Erythroblast (primary cell): ENCODE data around the gene SRGAP1.

Source experiments
- DNase-seq, 2 experiments: peaks; one replicate each; lab custom pipeline; 2025; lab: John Stamatoyannopoulos, UW
- GATA1 ChIP-seq: IDR thresholded peaks from 2 replicates; pipeline ENCODE4 v1.6.1; 2011; ENCODE audit warnings: low read depth, mild to moderate bottlenecking, control low read depth, low read length, moderate library complexity
- POLR2A ChIP-seq: IDR thresholded peaks from 2 replicates; pipeline ENCODE4 v1.6.1; 2011; ENCODE audit warnings: mild to moderate bottlenecking, low read length

SRGAP1 gene

DNA sequence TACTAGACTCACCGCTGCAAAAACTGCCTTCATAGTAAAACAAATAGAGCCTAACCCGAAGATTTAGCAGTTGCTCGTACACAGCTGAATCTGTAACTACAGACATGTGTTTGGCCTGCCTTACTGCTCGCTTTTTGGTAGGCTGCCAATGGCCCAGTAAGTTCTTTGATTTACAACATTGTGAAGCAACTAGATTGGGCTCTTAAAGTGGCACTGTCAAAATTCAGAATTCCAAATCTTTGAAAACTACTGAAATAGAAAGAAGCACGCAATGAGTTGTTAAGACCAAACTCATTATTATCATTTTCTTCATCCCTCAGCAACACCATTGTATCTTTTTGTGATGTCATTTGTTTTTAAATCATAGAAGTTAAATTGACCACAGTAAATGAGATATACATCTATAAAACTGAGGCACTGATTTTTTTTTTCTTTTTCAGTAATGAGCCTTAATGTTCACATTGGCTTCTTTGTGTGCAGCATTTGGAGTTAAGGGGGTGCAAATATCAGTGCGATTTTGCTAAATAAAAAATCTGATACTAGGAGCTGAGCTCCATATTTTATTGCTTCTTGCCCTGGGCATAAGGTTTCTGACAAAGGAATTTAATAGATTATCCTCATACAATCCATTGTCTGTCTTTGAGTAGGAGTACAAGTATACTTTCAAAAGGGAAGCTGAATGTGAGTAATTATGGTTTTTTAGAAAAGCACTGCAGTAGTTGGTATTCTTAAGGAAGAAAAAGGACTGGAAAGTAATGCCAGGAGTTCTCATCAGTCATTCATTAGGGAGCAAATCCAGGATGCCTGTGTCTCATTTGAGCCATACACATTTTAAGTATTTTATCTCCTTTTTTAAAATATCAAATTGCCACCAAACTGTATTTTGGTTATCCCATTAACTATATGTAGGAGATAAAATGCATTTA, 239.0 kb downstream of the SRGAP1 start:
- DNase-seq: no peak
- no peak for TF ChIP-seq GATA1
- TF ChIP-seq POLR2A: no peak

DNA sequence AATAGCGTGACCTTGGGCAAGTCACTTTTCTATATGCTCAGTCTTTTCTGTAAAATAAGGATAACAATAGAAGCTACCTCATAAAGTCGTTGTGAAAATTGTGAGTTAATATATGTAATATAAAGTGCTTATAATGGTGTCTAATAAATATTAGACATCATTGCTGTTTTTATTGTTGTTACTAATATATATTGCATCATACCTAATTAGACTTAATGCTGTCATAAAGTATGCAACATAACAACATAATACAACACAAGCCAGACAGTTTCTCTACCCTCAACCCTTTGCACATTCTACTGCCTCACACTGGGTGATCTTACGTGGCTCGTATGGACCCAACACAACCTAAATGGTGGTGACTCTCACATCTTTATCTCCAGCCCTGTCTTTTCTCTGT, 240.7 kb downstream of the SRGAP1 start:
- DNase-seq: no peak
- no peak for TF ChIP-seq POLR2A
- no peak for TF ChIP-seq GATA1

DNA sequence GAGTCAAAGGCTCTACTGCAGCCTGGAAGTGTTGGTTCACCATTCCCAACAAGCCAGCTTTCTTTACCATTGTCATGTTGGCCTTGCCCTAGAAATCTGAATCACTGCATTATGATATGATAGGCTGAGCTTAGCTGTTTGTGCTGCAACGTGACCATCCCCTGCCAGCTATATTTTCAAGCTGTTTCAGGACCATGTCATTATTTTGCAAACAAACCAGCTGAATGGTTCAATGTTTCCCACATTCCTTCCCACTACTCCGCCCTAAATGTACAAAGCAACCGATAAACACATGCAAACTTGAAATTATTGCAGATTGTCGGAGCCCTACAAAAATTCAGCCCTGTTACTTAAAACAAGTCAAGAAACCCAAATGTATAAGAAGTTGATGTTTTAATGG, 241.5 kb downstream of the SRGAP1 start:
- TF ChIP-seq GATA1 (no peak), POLR2A (no peak)
- no peak for DNase-seq

DNA sequence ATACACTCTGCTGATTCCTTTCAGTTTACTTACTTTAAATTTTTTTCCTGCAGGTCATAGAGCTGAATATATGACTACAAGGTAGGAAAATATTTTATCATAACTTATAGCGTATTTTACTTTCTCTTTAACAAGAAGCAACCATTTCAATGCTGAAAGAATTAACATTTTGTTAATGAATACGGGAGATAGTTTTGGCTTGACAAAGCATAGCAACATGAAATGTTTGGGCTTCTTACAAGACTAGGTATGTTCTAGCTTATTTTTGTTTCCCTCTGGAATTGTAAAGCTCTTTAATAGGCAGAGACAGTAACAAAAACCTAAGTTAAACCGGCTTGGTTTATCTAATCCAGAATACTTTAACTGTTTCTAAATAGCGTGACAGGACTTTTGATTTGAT, 242.4 kb downstream of the SRGAP1 start:
- TF ChIP-seq POLR2A (no peak), GATA1 (no peak)

DNA sequence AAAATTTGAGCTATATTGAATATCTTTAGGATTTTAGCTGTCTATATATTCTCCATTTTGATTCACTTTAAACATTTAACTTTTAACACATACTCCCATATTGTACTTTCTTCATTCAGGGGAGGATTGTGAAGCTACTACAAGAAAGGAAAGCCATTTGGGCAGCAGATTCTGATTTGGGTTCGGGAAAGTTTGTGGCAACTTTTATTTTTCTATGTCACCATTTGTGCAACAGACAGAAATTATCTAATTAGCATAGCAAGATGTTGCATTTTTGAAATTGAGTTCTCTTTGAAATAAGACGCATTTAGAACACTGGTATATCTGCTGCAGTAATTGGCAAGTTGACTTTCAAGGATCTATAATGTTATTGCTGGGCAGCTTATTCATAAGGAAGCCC, 243.3 kb downstream of the SRGAP1 start:
- no peak for DNase-seq
- TF ChIP-seq GATA1 (no peak), POLR2A (no peak)

More for the DNA sequence above, 242.4 kb downstream of the SRGAP1 start:
- no peak for DNase-seq

DNA sequence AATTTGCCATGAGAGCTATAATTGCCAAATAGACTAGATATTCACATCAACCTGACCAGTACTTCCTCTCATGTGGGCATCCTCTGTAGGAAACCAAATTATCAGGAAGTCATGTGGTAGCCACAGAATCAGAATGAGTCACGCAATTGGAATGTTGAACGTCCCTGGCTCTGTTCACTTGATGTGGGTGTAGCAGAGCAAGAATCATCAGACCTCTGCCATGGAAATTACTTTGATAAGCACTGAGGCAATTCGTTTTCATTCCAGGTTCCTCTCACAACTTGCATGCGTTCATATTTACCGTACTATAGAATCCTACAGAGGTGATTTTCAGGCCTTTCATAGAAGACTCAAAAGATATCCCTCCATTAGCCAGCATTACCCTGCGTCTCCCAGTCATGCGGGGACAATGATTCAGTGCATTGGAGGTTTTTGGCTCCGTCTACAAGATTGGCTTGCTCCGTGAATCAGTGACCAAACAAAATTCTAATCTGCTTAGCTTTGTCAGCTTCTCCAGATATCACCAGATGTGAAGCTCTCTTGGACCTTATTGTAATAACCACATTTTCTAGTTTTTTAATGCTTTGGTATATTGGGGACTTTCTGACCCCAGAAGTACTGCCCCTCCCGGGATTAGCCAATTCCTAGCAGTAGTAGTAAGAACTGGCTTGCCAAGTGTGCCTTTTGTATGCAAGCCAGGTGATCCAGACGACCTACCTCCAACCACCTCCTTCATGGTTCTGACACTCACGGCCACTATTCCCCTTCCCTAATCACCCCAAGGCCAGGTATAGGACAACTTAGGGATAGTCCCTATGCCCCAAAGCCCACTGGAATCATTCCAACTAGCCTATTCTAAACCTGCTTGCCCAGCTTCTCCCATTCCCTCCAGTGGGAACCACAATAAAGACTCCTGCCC, 244.2 kb downstream of the SRGAP1 start:
- TF ChIP-seq POLR2A: no peak
- no peak for TF ChIP-seq GATA1
- DNase-seq: peak in 1 of 2 experiments; percentile 12

DNA sequence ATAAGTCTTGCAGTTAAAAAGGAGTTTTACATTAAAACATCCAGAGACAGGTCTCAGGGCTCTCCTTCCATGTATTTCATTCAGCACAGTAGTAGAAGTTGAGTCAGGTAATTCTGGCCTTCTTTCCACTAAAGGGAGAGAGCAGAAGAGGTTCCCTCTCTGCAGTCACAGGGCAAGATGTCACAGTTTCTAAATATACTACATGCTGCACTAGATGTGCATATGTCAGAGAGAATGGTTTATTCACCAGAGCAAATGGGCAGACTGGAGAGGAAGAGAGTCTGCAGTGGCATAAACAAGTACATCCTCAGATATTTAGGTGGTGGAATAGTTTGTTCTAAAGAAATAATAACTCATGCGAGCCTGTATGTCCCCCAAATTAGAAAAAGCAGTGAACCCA, 245.5 kb downstream of the SRGAP1 start:
- TF ChIP-seq GATA1 (no peak), POLR2A (no peak)
- DNase-seq: no peak

DNA sequence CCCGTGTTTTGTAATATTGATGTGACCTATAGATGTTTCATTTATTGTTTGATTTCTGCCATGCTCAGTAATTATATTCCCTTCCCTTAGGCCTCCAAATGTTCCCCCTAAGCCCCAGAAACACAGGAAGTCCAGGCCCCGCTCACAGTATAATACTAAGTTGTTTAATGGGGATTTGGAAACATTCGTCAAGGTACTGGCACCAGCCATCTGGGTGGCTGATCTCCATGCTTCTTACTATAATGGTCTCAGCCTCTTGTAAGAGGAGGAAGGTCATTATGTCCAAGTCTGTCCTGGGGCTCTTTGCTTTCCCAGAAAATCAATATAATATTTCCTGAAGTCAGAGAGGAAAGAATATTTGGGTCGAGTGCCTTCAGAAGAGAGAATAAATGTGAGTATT, 246.7 kb downstream of the SRGAP1 start:
- DNase-seq: no peak
- TF ChIP-seq GATA1 (no peak), POLR2A (no peak)

DNA sequence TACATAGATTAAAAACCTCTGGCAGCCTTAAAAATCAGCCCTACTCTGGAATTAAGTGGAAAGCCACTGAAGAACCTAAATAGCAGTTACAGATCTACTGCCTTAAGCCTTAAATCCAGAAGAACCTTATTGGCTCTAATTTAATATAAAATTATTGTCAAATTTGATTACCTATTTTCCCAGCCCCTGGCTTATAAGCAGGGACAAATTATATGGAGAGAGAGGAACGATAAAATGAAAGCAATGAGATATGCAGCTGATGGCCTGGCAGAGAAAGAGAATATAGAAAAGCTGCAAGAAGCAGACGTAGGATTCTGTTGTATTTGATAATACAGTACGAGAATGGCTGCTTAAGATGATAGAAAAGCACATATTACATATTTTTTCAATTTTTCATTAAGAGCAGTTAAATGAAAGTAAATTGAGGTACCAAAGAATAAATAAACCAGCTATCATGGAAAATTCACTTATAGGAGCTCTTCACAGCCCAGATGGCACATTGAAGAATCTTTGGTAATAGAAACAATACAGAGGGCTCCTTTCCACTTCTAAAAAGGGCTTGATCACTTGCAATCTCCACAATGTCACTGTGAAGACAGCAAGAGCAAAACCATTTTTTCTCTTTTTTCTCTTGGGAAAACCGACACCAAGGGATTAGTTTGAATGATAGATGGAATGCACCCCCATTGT, 248.2 kb downstream of the SRGAP1 start:
- DNase-seq: no peak
- TF ChIP-seq GATA1 (no peak), POLR2A (no peak)

DNA sequence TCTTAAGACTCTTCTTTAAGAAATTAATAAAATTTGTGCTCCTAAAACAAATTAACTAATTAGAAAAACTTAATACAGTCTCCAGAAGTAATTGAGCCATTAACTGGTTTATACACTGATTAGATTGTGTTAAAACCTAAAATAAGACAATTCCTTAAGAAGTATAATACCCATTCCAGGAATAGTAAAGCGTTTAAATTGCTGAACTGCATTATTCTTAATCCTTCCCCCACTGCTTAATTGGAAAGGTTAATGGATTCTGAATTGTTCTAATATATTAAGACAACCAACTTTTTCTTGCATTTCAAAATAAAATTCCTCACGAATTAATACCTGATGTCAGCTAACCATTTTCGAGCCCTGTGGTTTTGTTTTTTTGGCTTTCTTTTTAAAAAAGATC, 249.2 kb downstream of the SRGAP1 start:
- no peak for TF ChIP-seq GATA1
- no peak for TF ChIP-seq POLR2A
- no peak for DNase-seq

DNA sequence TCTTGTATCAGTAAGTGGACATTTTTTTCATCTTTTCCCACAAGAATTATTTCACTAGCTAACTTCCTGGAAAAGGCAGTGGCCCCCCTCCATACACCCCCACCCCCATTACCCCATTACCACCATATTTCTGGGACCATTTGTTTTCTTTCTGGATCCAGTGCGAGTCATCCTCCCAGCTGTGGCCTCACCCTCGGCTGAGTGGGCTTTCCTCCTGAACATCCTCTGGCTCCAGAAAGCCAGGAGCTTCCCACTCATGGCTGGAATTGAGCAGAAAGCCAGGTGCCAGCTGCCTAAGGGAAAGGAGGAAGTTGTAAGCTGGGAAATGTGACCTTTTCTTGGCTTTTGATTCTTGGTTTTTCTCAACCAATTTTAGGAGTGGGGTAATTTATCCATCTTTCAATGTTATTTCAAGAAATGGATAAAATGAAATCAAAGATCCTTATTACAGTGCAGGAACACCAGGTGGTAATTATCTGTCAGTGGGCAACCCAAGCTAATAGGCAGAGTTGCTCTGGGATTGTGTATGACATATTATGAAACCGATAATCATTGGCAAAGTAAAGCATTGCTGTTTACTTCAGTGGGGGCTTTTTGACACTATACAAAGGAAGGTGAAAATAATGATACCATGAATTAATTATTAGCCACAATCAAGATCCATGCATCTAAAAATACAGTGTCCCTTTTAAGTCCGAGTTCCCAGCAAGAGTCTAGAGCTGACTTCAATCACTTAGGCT, 253.0 kb downstream of the SRGAP1 start:
- no peak for DNase-seq
- TF ChIP-seq POLR2A (no peak), GATA1 (no peak)

DNA sequence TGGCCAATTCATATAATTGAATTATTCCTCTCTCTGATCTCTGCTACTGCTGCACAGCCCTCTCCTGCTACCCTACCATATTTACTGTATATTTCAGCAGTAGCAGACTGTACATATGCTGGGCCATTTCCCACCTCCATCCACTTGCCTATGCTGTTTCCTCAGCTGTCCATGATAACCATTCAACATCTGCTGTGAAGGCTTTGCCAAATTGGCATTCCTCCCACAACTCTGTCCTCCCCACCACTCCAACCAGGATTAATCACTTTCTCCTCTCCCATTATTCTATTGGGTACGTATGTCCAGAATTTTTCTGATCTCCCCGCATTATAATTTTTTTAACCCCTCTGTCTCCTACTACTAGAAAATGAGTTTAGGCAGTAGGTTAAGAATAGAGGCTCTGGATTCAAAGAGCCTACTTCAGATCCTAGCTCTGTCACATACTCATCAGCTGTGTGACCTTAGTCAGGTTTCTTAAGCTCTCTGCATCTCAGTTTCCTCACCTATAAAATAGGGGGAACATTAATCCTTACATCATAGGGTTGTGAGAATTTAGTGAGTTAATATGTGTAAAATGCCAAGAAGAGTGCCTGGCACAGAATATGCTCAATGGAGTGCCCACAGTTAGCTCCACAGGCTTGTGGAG, 254.3 kb downstream of the SRGAP1 start:
- DNase-seq: no peak
- TF ChIP-seq POLR2A (no peak), GATA1 (no peak)
